Tibial nerve (tissue), 4 donors: Measurements from ENCODE around the gene ANP32E. TPM values are rescaled to one million over a fixed set of nuclear protein-coding genes. Genes with fewer than 3 reads are reported as not detected.

Experiments used
- DNase-seq, 2 donors: peaks; one replicate each; pipeline ENCODE4 v3.0.0-alpha.2; 2019; ENCODE audit warnings: low spot score in 2 of 2
- H3K27ac ChIP-seq, 4 donors: fragments of 200-600 bp; sonication (generic) in 3 of 4; one replicate each; pipeline ENCODE4 v1.5.1; 2017 to 2019; ENCODE audit warnings: mild to moderate bottlenecking in 1 of 4
- H3K27me3 ChIP-seq, 2 donors: fragments of 200-600 bp; sonication (generic) in 1 of 2; one replicate each; pipeline versions ENCODE4 v1.5.1 to v1.6.0; 2017 to 2019
- H3K36me3 ChIP-seq, 3 donors: fragments of 200-600 bp; sonication (generic); one replicate each; pipeline ENCODE4 v1.5.1; 2018 to 2019
- H3K4me1 ChIP-seq, 4 donors: fragments of 200-600 bp; sonication (generic) in 3 of 4; one replicate each; pipeline ENCODE4 v1.5.1; 2017 to 2019
- H3K4me3 ChIP-seq, 4 donors: fragments of 200-600 bp; sonication (generic) in 3 of 4; one replicate each; pipeline ENCODE4 v1.5.1; 2017 to 2019; ENCODE audit warnings: mild to moderate bottlenecking in 1 of 4, moderate library complexity in 1 of 4
- H3K9me3 ChIP-seq, 4 donors: fragments of 200-600 bp; sonication (generic) in 3 of 4; one replicate each; pipeline ENCODE4 v1.5.1; 2017 to 2019
- EP300 ChIP-seq, 2 donors: sonication (generic); formaldehyde crosslinking; IDR thresholded peaks; one replicate each; pipeline ENCODE4 v1.6.1; 2017; ENCODE audit warnings: antibody characterized with exemption in 2 of 2, mild to moderate bottlenecking in 1 of 2
- POLR2A ChIP-seq, 2 donors: fragments of 450-650 bp; IDR thresholded peaks; one replicate each; pipeline ENCODE4 v1.6.1; 2017; ENCODE audit warnings: antibody characterized with exemption in 2 of 2, mild to moderate bottlenecking in 2 of 2, moderate library complexity in 2 of 2
- WGBS, 2 donors: methylation state at CpG; one replicate each; pipeline ENCODE4 v1.1.5; 2018; 5-methylcytosine and 5-hydroxymethylcytosine counted together
- total RNA-seq, 4 donors: library from RNA; depleted of rRNA; stranded (reverse); fragments of >200 nt; gene quantifications; one replicate each; pipeline ENCODE4 v1.1.0, GENCODE V29; 2016
- TF ChIP-seq, protein P1 (sequence below), 5 experiments: fragments of 200-600 bp in 3 of 5; fragments of 450-650 bp in 2 of 5; sonication (generic) in 3 of 5; IDR thresholded peaks; one replicate each; pipeline ENCODE4 v1.5.1; 2016 to 2019; ENCODE audit warnings: antibody characterized with exemption in 5 of 5, mild to moderate bottlenecking in 3 of 5, moderate library complexity in 2 of 5

The ANP32E gene
- total RNA-seq, 4 donors from 2014 or later: 17.7 to 29.9 (median 23.7) TPM

- Histone ChIP-seq H3K27me3 (peaks cover 0 to 13% of the 10 kb centered on the region in 2 donors), H3K4me3 (peak overlapping the region in 1 of 4 donors; percentile 2), H3K4me1 (peaks cover 0 to 40% (median 19%) of the 10 kb centered on the region in 4 donors), H3K9me3 (no peaks in the 10 kb centered on the region), H3K27ac (peak overlapping the region in 2 of 4 donors; percentile 59 to 76), H3K36me3 (peaks cover 0 to 12% (median 0%) of the 10 kb centered on the region in 3 donors)
- WGBS, 2 donors: 20 to 21% methylated on average over 11 of the region's 11 CpGs
- TF ChIP-seq, protein P1, sequence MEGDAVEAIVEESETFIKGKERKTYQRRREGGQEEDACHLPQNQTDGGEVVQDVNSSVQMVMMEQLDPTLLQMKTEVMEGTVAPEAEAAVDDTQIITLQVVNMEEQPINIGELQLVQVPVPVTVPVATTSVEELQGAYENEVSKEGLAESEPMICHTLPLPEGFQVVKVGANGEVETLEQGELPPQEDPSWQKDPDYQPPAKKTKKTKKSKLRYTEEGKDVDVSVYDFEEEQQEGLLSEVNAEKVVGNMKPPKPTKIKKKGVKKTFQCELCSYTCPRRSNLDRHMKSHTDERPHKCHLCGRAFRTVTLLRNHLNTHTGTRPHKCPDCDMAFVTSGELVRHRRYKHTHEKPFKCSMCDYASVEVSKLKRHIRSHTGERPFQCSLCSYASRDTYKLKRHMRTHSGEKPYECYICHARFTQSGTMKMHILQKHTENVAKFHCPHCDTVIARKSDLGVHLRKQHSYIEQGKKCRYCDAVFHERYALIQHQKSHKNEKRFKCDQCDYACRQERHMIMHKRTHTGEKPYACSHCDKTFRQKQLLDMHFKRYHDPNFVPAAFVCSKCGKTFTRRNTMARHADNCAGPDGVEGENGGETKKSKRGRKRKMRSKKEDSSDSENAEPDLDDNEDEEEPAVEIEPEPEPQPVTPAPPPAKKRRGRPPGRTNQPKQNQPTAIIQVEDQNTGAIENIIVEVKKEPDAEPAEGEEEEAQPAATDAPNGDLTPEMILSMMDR (IDR thresholded peaks at IDR 0.05): no peak
- TF ChIP-seq POLR2A (IDR thresholded peaks at IDR 0.05) (no peak), EP300 (IDR thresholded peaks at IDR 0.05) (no peak)
- no peak for DNase-seq
Measured at GRCh38 chr1:150259758-150260669, 24.1 kb upstream of the ANP32E start.

DNA sequence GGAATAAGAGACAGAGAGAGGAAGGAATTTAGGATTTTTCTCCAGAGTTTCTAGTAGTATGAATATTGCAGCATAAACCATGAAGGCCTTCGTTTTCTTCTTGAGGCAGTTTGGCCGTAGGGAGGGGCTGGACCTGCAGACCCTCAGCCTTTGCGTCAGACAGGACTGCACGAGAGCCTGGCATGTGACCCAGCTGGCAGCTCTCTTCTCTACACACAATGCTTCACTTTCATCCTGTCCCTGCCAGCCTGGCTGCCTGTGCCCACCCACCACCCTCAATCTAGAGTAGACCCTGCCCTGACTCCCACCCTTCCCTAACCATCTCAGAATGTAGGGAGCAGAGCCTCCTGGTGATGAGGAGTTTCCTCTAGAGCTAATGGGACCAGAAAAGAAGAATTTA lies 23.3 kb upstream of the ANP32E start:
- Histone ChIP-seq H3K36me3 (peaks cover 0 to 4% (median 0%) of the 10 kb centered on the region in 3 donors), H3K4me3 (no peak overlapping the region), H3K27me3 (peaks cover 0 to 13% of the 10 kb centered on the region in 2 donors), H3K9me3 (no peaks in the 10 kb centered on the region), H3K27ac (peak overlapping the region in 2 of 4 donors; percentile 66 to 76), H3K4me1 (peaks cover 0 to 40% (median 19%) of the 10 kb centered on the region in 4 donors)
- TF ChIP-seq, protein P1 (IDR thresholded peaks at IDR 0.05): no peak
- TF ChIP-seq EP300 (IDR thresholded peaks at IDR 0.05): peak in 1 of 2 donors; percentile 11
- 29 to 30% methylated on average over 4 of the region's 4 CpGs for WGBS, 2 donors
- DNase-seq: no peak

GRCh38 chr1:150257624-150258585 lies 22.0 kb upstream of the ANP32E start, which contains the start of gene CA14:
Gene CA14 (plus strand): TSS chr1:150257774. CDS start chr1:150258129, 355 bp downstream.
- H3K36me3 ChIP-seq: no peaks in the 10 kb centered on the region
- H3K27ac ChIP-seq: peak within 1 kb of the TSS in 2 of 4 donors; percentile 66 to 76
- no peak within 1 kb of the TSS for H3K4me3 ChIP-seq
- H3K27me3 ChIP-seq: peaks cover 0 to 13% of the 10 kb centered on the region in 2 donors
- DNase-seq: no peak
- H3K9me3 ChIP-seq: no peaks in the 10 kb centered on the region
- TF ChIP-seq, protein P1 (IDR thresholded peaks at IDR 0.05): no peak
- peaks cover 0 to 40% (median 19%) of the 10 kb centered on the region in 4 donors for H3K4me1 ChIP-seq
- WGBS, 2 donors: 39 to 40% methylated on average over 10 to 13 of the region's 13 CpGs

- WGBS, 2 donors: 22 to 23% methylated on average over 13 to 14 of the region's 14 CpGs
- Histone ChIP-seq H3K27ac (peak overlapping the region in 2 of 4 donors; percentile 76), H3K27me3 (peaks cover 0 to 13% of the 10 kb centered on the region in 2 donors), H3K4me3 (peak overlapping the region in 1 of 4 donors; percentile 23), H3K36me3 (no peaks in the 10 kb centered on the region), H3K9me3 (no peaks in the 10 kb centered on the region), H3K4me1 (peaks cover 0 to 40% (median 19%) of the 10 kb centered on the region in 4 donors)
- no peak for DNase-seq
- TF ChIP-seq EP300 (IDR thresholded peaks at IDR 0.05): no peak
- TF ChIP-seq, protein P1 (IDR thresholded peaks at IDR 0.05): no peak
- no peak for TF ChIP-seq POLR2A (IDR thresholded peaks at IDR 0.05)
Measured at GRCh38 chr1:150256554-150257341, 20.8 kb upstream of the ANP32E start.
